ENCODE measurements around the gene LRRC25. TPM values are rescaled to one million over a fixed set of nuclear protein-coding genes. Genes with fewer than 3 reads are reported as not detected.
"Not testable (repeated sequence)": the region's sequence is repeated elsewhere in the genome, so short reads cannot be mapped to it uniquely, and the experiment has no call there.

LRRC25 gene
- total RNA-seq, 1 experiment from 2014 or later = not detected

DNA sequence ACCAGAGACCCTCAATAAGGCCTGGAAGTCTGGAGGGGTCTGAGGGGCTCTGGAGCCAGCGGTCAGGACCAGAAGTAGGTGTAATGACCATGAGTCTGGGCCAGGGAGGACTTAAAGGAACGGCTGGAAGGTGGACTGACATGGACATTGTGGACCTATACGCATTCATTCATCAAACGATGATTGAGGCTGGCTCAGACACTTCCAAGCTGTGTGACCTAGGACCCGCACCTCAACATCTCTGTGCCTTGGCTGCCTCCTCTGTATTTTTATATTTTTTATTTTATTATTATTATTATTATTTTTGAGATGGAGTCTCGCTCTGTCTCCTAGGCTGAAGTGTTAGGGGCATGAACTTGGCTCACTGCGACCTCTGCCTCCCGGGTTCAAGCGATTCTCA is 9.3 kb upstream of the LRRC25 start:
- Histone ChIP-seq H4K8ac (replicated peaks; ENCODE audit: insufficient read length, low read depth, low read length) (no peak overlapping the region), H2BK120ac (ENCODE audit: low read depth, low read length, poor library complexity, severe bottlenecking) (no peak overlapping the region), H2BK12ac (ENCODE audit: insufficient read length, low read depth, low read length) (no peak overlapping the region), H3K23me2 (ENCODE audit: insufficient read length, low read depth, low read length, poor library complexity, severe bottlenecking) (no peaks in the 10 kb centered on the region), H4K5ac (ENCODE audit: insufficient read length, low read depth, low read length) (no peak overlapping the region), H3K27me3 (ENCODE audit: insufficient read depth, low read length) (no peaks in the 10 kb centered on the region), H3K9me3 (ENCODE audit: control insufficient read depth, low read depth, low read length) (no peaks in the 10 kb centered on the region), H2AK5ac (ENCODE audit: insufficient read length, low read length) (no peak overlapping the region), H2BK5ac (ENCODE audit: insufficient read length, low read length) (no peak overlapping the region), H2BK15ac (ENCODE audit: low read depth, low read length) (no peak overlapping the region), H3K27ac (ENCODE audit: insufficient read length, low read depth, low read length) (no peak overlapping the region), H4K20me1 (ENCODE audit: control insufficient read depth, insufficient read depth, insufficient read length) (no peaks in the 10 kb centered on the region), H2BK20ac (ENCODE audit: low read depth, low read length, poor library complexity, severe bottlenecking) (no peak overlapping the region), H3K4ac (ENCODE audit: low read depth, low read length) (no peak overlapping the region), H3K23ac (ENCODE audit: insufficient read length, low read depth, low read length) (no peak overlapping the region), H4K91ac (ENCODE audit: insufficient read length, low read depth, low read length) (no peak overlapping the region), H3T11ph (ENCODE audit: low read length) (no peak overlapping the region), H3K4me2 (ENCODE audit: insufficient read depth, insufficient read length, low read length) (no peak overlapping the region), H3K9ac (ENCODE audit: extremely low read depth, insufficient read length, low read length) (no peak overlapping the region), H3K79me1 (ENCODE audit: insufficient read depth, low read depth, low read length, poor library complexity, severe bottlenecking) (no peaks in the 10 kb centered on the region), H3K56ac (ENCODE audit: insufficient read length, low read depth, low read length) (no peak overlapping the region), H3K4me1 (ENCODE audit: insufficient read depth, low read length) (no peaks in the 10 kb centered on the region), H3K14ac (ENCODE audit: insufficient read depth, low read length) (no peak overlapping the region), H2AFZ (ENCODE audit: low read length) (no peak overlapping the region), H3K18ac (ENCODE audit: insufficient read length, low read depth, low read length) (no peak overlapping the region), H3K79me2 (ENCODE audit: insufficient read depth, low read length) (no peaks in the 10 kb centered on the region)
- Mint-ChIP-seq H3K27ac (no peak overlapping the region), H3K9me3 (no peaks in the 10 kb centered on the region), H3K4me3 (no peak overlapping the region), H3K4me1 (peaks cover 5 to 11% of the 10 kb centered on the region in 2 experiments), H3K36me3 (ENCODE audit: insufficient read depth in 1 of 3, low read depth in 3 of 3) (no peaks in the 10 kb centered on the region), H3K27me3 (ENCODE audit: low read depth) (peaks cover 12% of the 10 kb centered on the region)
- TF ChIP-seq CTCF (conservative IDR thresholded peaks at IDR 0.05) = no peak
- WGBS (ENCODE audit: extremely low coverage, insufficient read length, low lambda C conversion rate) = no CpG with 5 or more reads among the region's 9 CpGs
- no peak for DNase-seq

- not testable (repeated sequence) for H3K27ac Mint-ChIP-seq; H3K9me3 Mint-ChIP-seq; H3K79me1 ChIP-seq (ENCODE audit: insufficient read depth, low read depth, low read length, poor library complexity, severe bottlenecking); H4K8ac ChIP-seq (replicated peaks; ENCODE audit: insufficient read length, low read depth, low read length); H3K9me3 ChIP-seq (ENCODE audit: control insufficient read depth, low read depth, low read length); H3K9ac ChIP-seq (ENCODE audit: extremely low read depth, insufficient read length, low read length); H3K18ac ChIP-seq (ENCODE audit: insufficient read length, low read depth, low read length); H3K4ac ChIP-seq (ENCODE audit: low read depth, low read length); H2AK5ac ChIP-seq (ENCODE audit: insufficient read length, low read length); H2BK15ac ChIP-seq (ENCODE audit: low read depth, low read length); H3K27ac ChIP-seq (ENCODE audit: insufficient read length, low read depth, low read length); H3T11ph ChIP-seq (ENCODE audit: low read length); H3K27me3 Mint-ChIP-seq (ENCODE audit: low read depth); H2BK12ac ChIP-seq (ENCODE audit: insufficient read length, low read depth, low read length); H3K23ac ChIP-seq (ENCODE audit: insufficient read length, low read depth, low read length); H2BK120ac ChIP-seq (ENCODE audit: low read depth, low read length, poor library complexity, severe bottlenecking); H3K36me3 Mint-ChIP-seq (ENCODE audit: insufficient read depth in 1 of 3, low read depth in 3 of 3); H4K5ac ChIP-seq (ENCODE audit: insufficient read length, low read depth, low read length); H3K23me2 ChIP-seq (ENCODE audit: insufficient read length, low read depth, low read length, poor library complexity, severe bottlenecking); H3K4me1 ChIP-seq (ENCODE audit: insufficient read depth, low read length); H3K4me2 ChIP-seq (ENCODE audit: insufficient read depth, insufficient read length, low read length); H3K56ac ChIP-seq (ENCODE audit: insufficient read length, low read depth, low read length); H4K91ac ChIP-seq (ENCODE audit: insufficient read length, low read depth, low read length); H2BK5ac ChIP-seq (ENCODE audit: insufficient read length, low read length); H3K79me2 ChIP-seq (ENCODE audit: insufficient read depth, low read length); H3K27me3 ChIP-seq (ENCODE audit: insufficient read depth, low read length); H2AFZ ChIP-seq (ENCODE audit: low read length); H4K20me1 ChIP-seq (ENCODE audit: control insufficient read depth, insufficient read depth, insufficient read length); DNase-seq; H3K4me3 Mint-ChIP-seq; H2BK20ac ChIP-seq (ENCODE audit: low read depth, low read length, poor library complexity, severe bottlenecking); H3K14ac ChIP-seq (ENCODE audit: insufficient read depth, low read length)
- no CpG with 5 or more reads among the region's 11 CpGs for WGBS (ENCODE audit: extremely low coverage, insufficient read length, low lambda C conversion rate)
- peaks cover 7 to 12% of the 10 kb centered on the region in 2 experiments for H3K4me1 Mint-ChIP-seq
Measured at GRCh38 chr19:18405754-18406153, 8.3 kb upstream of the LRRC25 start.
